Loucy (cell line): Measurements from ENCODE around the gene MRO.

Source experiments
- CTCF ChIP-seq: fragments of 200-600 bp; sonication (generic); conservative IDR thresholded peaks from 2 replicates; pipeline ENCODE4 v1.5.1; 2014; ENCODE audit warnings: mild to moderate bottlenecking, antibody characterized with exemption, low read length
- EZH2phosphoT487 ChIP-seq: fragments of 200-600 bp; IDR thresholded peaks from 2 replicates; pipeline ENCODE4 v1.6.1; 2018; ENCODE audit warnings: antibody characterized with exemption, mild to moderate bottlenecking, moderate library complexity, borderline replicate concordance

DNA sequence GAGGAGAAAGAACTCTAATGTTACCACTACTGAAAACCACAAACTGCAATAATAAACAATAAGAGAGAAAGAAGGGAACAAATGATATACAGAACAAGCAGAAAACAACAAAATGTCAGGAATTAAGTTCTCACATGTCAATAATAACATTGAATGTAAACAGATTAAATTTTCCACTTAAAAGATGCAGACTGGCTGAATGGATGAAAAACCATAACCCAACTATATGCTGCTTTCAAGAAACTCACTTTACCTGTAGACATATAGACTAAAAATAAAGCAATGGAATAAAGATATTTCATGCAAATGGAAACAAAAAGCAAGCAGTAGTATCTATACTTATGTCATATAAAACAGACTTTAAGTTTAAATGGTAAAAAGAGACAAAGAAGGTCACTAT, 50.4 kb downstream of the MRO start:
- no peak for TF ChIP-seq CTCF
- TF ChIP-seq EZH2phosphoT487 = no peak
